A673 (cell line): ENCODE data around the gene AMOTL1.

Source experiments
- EZH2 ChIP-seq: fragments of 200-600 bp; sonication (generic); IDR thresholded peaks from 2 replicates; pipeline ENCODE4 v1.6.1; 2017; ENCODE audit warnings: borderline replicate concordance, low read depth, mild to moderate bottlenecking, mixed read lengths, antibody characterized with exemption, low read length; ENCODE audit not compliant: poor library complexity, severe bottlenecking
- TF ChIP-seq, protein P1 (sequence below): fragments of 300-800, 200-600 bp; sonication (generic); conservative IDR thresholded peaks from 2 replicates; pipeline ENCODE4 v1.5.1; 2017; ENCODE audit warnings: low read depth, mild to moderate bottlenecking, antibody characterized with exemption, low read length, moderate library complexity, mixed read lengths

DNA sequence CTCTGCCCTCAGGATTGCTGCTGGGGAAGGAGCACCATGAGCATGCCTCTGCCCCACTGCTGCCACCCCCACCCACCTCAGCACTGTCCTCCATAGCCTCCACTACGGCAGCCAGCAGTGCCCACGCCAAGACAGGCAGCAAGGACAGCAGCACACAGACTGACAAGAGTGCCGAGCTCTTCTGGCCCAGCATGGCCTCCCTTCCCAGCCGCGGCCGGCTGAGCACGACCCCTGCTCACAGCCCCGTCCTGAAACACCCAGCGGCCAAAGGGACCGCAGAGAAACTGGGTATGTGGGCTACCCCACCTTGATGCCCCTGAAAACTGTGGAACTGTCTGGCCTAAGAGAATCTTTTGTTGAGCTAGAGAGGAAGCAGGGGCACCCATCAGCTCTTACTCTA lies 101.0 kb downstream of the AMOTL1 start:
- TF ChIP-seq, protein P1, sequence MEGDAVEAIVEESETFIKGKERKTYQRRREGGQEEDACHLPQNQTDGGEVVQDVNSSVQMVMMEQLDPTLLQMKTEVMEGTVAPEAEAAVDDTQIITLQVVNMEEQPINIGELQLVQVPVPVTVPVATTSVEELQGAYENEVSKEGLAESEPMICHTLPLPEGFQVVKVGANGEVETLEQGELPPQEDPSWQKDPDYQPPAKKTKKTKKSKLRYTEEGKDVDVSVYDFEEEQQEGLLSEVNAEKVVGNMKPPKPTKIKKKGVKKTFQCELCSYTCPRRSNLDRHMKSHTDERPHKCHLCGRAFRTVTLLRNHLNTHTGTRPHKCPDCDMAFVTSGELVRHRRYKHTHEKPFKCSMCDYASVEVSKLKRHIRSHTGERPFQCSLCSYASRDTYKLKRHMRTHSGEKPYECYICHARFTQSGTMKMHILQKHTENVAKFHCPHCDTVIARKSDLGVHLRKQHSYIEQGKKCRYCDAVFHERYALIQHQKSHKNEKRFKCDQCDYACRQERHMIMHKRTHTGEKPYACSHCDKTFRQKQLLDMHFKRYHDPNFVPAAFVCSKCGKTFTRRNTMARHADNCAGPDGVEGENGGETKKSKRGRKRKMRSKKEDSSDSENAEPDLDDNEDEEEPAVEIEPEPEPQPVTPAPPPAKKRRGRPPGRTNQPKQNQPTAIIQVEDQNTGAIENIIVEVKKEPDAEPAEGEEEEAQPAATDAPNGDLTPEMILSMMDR, result no peak
- TF ChIP-seq EZH2, result no peak
